CD4-positive, alpha-beta T cell (primary cell): Measurements from ENCODE around the gene CREBZF. TPM values are rescaled to one million over a fixed set of nuclear protein-coding genes. Genes with fewer than 3 reads are reported as not detected.

ENCODE experiments used
- ATAC-seq: fragments of 200-7000 bp; cut with Tn5 transposase; one replicate; pipeline ENCODE4 v1.10.0; 2022; ENCODE audit warnings: mild to moderate bottlenecking; ENCODE audit not compliant: poor library complexity
- CTCF ChIA-PET: fragments of 350-600 bp; sonication (Branson Sonifier 250); formaldehyde crosslinking; loops from one replicate; lab custom pipeline; 2021; ENCODE audit warnings: antibody characterized with exemption, inconsistent platforms; lab: Charles Lee
- POLR2A ChIA-PET: fragments of 350-600 bp; sonication (Branson Sonifier 250); formaldehyde crosslinking; loops from one replicate; lab custom pipeline; 2021; ENCODE audit warnings: antibody characterized with exemption, inconsistent platforms; lab: Charles Lee
- DNase-seq, 14 experiments: peaks; one replicate each; pipeline ENCODE4 v3.0.0-alpha.2; 2013 to 2020; ENCODE audit warnings: mixed read lengths in 2 of 14
- H3K27ac ChIP-seq, 2 donors: one replicate each; pipeline versions ENCODE4 v1.5.1 to v1.7.0; 2013; ENCODE audit warnings: low read length in 2 of 2, low read depth in 1 of 2, mild to moderate bottlenecking in 1 of 2
- H3K27me3 ChIP-seq, 2 experiments: 1 replicate in 1 of 2; 2 replicates in 1 of 2; pipeline versions ENCODE4 v1.6.1 to v1.7.0; 2013; ENCODE audit warnings: low read length in 2 of 2, control low read depth in 1 of 2, mild to moderate bottlenecking in 1 of 2, moderate library complexity in 1 of 2; ENCODE audit not compliant: insufficient read depth in 2 of 2, control insufficient read depth in 1 of 2
- H3K36me3 ChIP-seq: one replicate; pipeline ENCODE4 v1.6.1; 2013; ENCODE audit warnings: low read length, control low read depth; ENCODE audit not compliant: insufficient read depth
- H3K4me1 ChIP-seq: one replicate; pipeline ENCODE4 v1.6.1; 2013; ENCODE audit warnings: low read length, control low read depth; ENCODE audit not compliant: insufficient read depth
- H3K4me3 ChIP-seq: one replicate; pipeline ENCODE4 v1.5.1; 2013; ENCODE audit warnings: mild to moderate bottlenecking, low read length, moderate library complexity
- H3K9me3 ChIP-seq, 2 experiments: 1 replicate in 1 of 2; 2 replicates in 1 of 2; pipeline versions ENCODE4 v1.6.1 to v1.7.0; 2013; ENCODE audit warnings: low read length in 2 of 2, mild to moderate bottlenecking in 2 of 2, control low read depth in 1 of 2, moderate library complexity in 1 of 2; ENCODE audit not compliant: control insufficient read depth in 1 of 2, insufficient read depth in 1 of 2
- H3K27ac Mint-ChIP-seq: one replicate; pipeline ENCODE4 v1.8.0; 2020; ENCODE audit warnings: mixed read lengths
- H3K27me3 Mint-ChIP-seq: one replicate; pipeline ENCODE4 v1.8.0; 2021; ENCODE audit warnings: mixed read lengths
- H3K36me3 Mint-ChIP-seq: one replicate; pipeline ENCODE4 v1.8.0; 2021; ENCODE audit warnings: low read depth, mixed read lengths
- H3K4me1 Mint-ChIP-seq: one replicate; pipeline ENCODE4 v1.8.0; 2021; ENCODE audit warnings: low read depth, mixed read lengths
- H3K4me3 Mint-ChIP-seq: one replicate; pipeline ENCODE4 v1.8.0; 2020; ENCODE audit warnings: mild to moderate bottlenecking, mixed read lengths
- H3K9me3 Mint-ChIP-seq: one replicate; pipeline ENCODE4 v1.8.0; 2020; ENCODE audit warnings: mixed read lengths
- CTCF ChIP-seq: fragments of 200-600 bp; IDR thresholded peaks from one replicate; pipeline ENCODE4 v1.8.0; 2022; ENCODE audit warnings: antibody characterized with exemption, mild to moderate bottlenecking
- intact Hi-C, 2 experiments: fragments of 100-400 bp; cut with DNase I in 1 of 2; cut with micrococcal nuclease in 1 of 2; formaldehyde crosslinking; loops; one replicate each; pipeline versions ENCODE4 v1.15.1 to v1.9.0; 2023 to 2025; cut with DNase I, micrococcal nuclease
- total RNA-seq, 174 experiments: library from RNA in 2 of 174; stranded (reverse) in 2 of 174; gene quantifications; one replicate each; pipeline ENCODE4 v1.2.3 and lab custom pipeline; 2021 to 2026

The CREBZF gene
- total RNA-seq, 2 experiments from 2014 or later = 54.8 to 55.9 TPM

GRCh38 chr11:85652786-85653447 lies 12.0 kb downstream of the CREBZF start:
- ChIA-PET POLR2A (interaction anchor here (0.6 to 8.8 kb wide), 4 partner anchors 8 to 202 kb away, joined by 3 to 136 read pairs (median 4); partner anchors contain the start of genes CCDC83, CREBZF and TMEM126B), CTCF (no interaction called here)
- Mint-ChIP-seq H3K36me3 (peaks cover 61% of the 10 kb centered on the region), H3K27me3 (no peaks in the 10 kb centered on the region), H3K27ac (no peak overlapping the region), H3K4me1 (peaks cover 64% of the 10 kb centered on the region), H3K9me3 (no peaks in the 10 kb centered on the region), H3K4me3 (no peak overlapping the region)
- no peak for DNase-seq
- Histone ChIP-seq H3K4me1 (peaks cover 11% of the 10 kb centered on the region), H3K27ac (no peak overlapping the region), H3K27me3 (no peaks in the 10 kb centered on the region), H3K36me3 (peaks cover 54% of the 10 kb centered on the region), H3K9me3 (no peaks in the 10 kb centered on the region), H3K4me3 (no peak overlapping the region)
- no peak for TF ChIP-seq CTCF
- ATAC-seq = no peak
- intact Hi-C loops = no loop called here

GRCh38 chr11:85651118-85651517 lies 13.8 kb downstream of the CREBZF start:
- CTCF ChIA-PET = no interaction called here
- intact Hi-C loops = no loop called here

More at GRCh38 chr11:85651118-85651517, 13.8 kb downstream of the CREBZF start:
- H3K27me3 ChIP-seq = no peaks in the 10 kb centered on the region
- H3K4me1 ChIP-seq = peaks cover 20% of the 10 kb centered on the region
- peaks cover 36% of the 10 kb centered on the region for H3K36me3 ChIP-seq
- POLR2A ChIA-PET = interaction anchor here (0.6 to 8.8 kb wide), 3 partner anchors 10 to 102 kb away, joined by 3 to 136 read pairs (median 84); partner anchors contain the start of genes CREBZF, DLG2 and TMEM126B
- H3K9me3 Mint-ChIP-seq = no peaks in the 10 kb centered on the region
- ATAC-seq (no peak), DNase-seq (no peak)
- H3K27ac Mint-ChIP-seq = no peak overlapping the region
- H3K36me3 Mint-ChIP-seq = peaks cover 47% of the 10 kb centered on the region
- no peaks in the 10 kb centered on the region for H3K9me3 ChIP-seq
- H3K4me1 Mint-ChIP-seq = peaks cover 62% of the 10 kb centered on the region
- H3K4me3 Mint-ChIP-seq = no peak overlapping the region
- no peak for TF ChIP-seq CTCF
- H3K4me3 ChIP-seq = no peak overlapping the region
- no peak overlapping the region for H3K27ac ChIP-seq
- no peaks in the 10 kb centered on the region for H3K27me3 Mint-ChIP-seq
